Liver (tissue), 9 donors: Measurements from ENCODE around the gene ZNF488. TPM values are rescaled to one million over a fixed set of nuclear protein-coding genes. Genes with fewer than 3 reads are reported as not detected.
A peak's percentile ranks its signal among the peaks of the same experiment; 100 is the strongest.

Experiments
- DNase-seq: peaks from one replicate; pipeline ENCODE4 v3.0.0-alpha.2; 2017; ENCODE audit warnings: low spot score
- H3K27ac ChIP-seq, 2 donors: one replicate each; pipeline ENCODE4 v1.7.0; 2013; ENCODE audit warnings: inconsistent platforms in 2 of 2, low read length in 2 of 2, control low read depth in 1 of 2, low read depth in 1 of 2, mild to moderate bottlenecking in 1 of 2
- H3K27me3 ChIP-seq, 4 donors: one replicate each; pipeline versions ENCODE4 v1.6.1 to v1.7.0; 2013; ENCODE audit warnings: low read length in 3 of 4, inconsistent platforms in 1 of 4, mild to moderate bottlenecking in 1 of 4, moderate library complexity in 1 of 4; ENCODE audit not compliant: control insufficient read depth in 4 of 4, insufficient read depth in 4 of 4
- H3K36me3 ChIP-seq, 4 donors: one replicate each; pipeline versions ENCODE4 v1.6.1 to v1.7.0; 2013; ENCODE audit warnings: low read length in 3 of 4, mild to moderate bottlenecking in 3 of 4, low read depth in 1 of 4, moderate library complexity in 1 of 4; ENCODE audit not compliant: control insufficient read depth in 4 of 4, insufficient read depth in 3 of 4
- H3K4me1 ChIP-seq, 4 donors: one replicate each; pipeline versions ENCODE4 v1.6.1 to v1.7.0; 2013; ENCODE audit warnings: low read length in 3 of 4, mild to moderate bottlenecking in 3 of 4, moderate library complexity in 1 of 4; ENCODE audit not compliant: control insufficient read depth in 4 of 4, insufficient read depth in 4 of 4
- H3K4me3 ChIP-seq, 3 donors: one replicate each; pipeline versions ENCODE4 v1.6.1 to v1.7.0; 2013; ENCODE audit warnings: low read length in 3 of 3, control low read depth in 1 of 3, low read depth in 1 of 3, mild to moderate bottlenecking in 1 of 3
- H3K9ac ChIP-seq, 2 donors: one replicate each; pipeline ENCODE4 v1.7.0; 2013; ENCODE audit warnings: low read length in 2 of 2, mild to moderate bottlenecking in 2 of 2, moderate library complexity in 2 of 2, control low read depth in 1 of 2, low read depth in 1 of 2
- H3K9me3 ChIP-seq, 4 donors: one replicate each; pipeline versions ENCODE4 v1.6.1 to v1.7.0; 2013; ENCODE audit warnings: low read length in 3 of 4; ENCODE audit not compliant: control insufficient read depth in 4 of 4
- FOXA1 ChIP-seq: IDR thresholded peaks from 2 replicates; pipeline ENCODE4 v1.6.1; 2016; ENCODE audit warnings: antibody characterized with exemption
- HNF4G ChIP-seq: IDR thresholded peaks from 2 replicates; pipeline ENCODE4 v1.6.1; 2016; ENCODE audit warnings: antibody characterized with exemption
- JUND ChIP-seq, 2 donors: IDR thresholded peaks; 2 replicates each; pipeline ENCODE4 v1.6.1; 2016; ENCODE audit warnings: antibody characterized with exemption in 2 of 2
- MAX ChIP-seq: IDR thresholded peaks from 2 replicates; pipeline ENCODE4 v1.6.1; 2016; ENCODE audit warnings: antibody characterized with exemption
- RAD21 ChIP-seq, 2 donors: IDR thresholded peaks; 2 replicates each; pipeline ENCODE4 v1.6.1; 2016; ENCODE audit warnings: antibody characterized with exemption in 2 of 2, mild to moderate bottlenecking in 2 of 2
- TAF1 ChIP-seq: conservative IDR thresholded peaks from 2 replicates; pipeline ENCODE4 v1.6.1; 2016; ENCODE audit warnings: antibody characterized with exemption, mild to moderate bottlenecking
- WGBS: extraction: QIAGEN DNeasy Blood & Tissue Kit; methylation state at CpG from one replicate; pipeline ENCODE4 v1.1.7; 2013; 5-methylcytosine and 5-hydroxymethylcytosine counted together
- polyA plus RNA-seq, 2 donors: library from polyadenylated mRNA; stranded (reverse) in 1 of 2; unstranded in 1 of 2; fragments of 200-250 nt in 1 of 2; fragments of >200 nt in 1 of 2; fragmentation: Nextera tagmentation in 1 of 2; extraction: Ambion mirVana in 1 of 2; gene quantifications; one replicate each; pipeline versions ENCODE4 v1.2.1 to v1.2.3, GENCODE V29; 2013 to 2015
- total RNA-seq, 2 donors: library from RNA; depleted of rRNA; stranded (reverse); fragments of >200 nt; gene quantifications; one replicate each; pipeline ENCODE4 v1.2.3, GENCODE V29; 2014
- TF ChIP-seq, protein P1 (sequence below): IDR thresholded peaks from 2 replicates; pipeline ENCODE4 v1.6.1; 2016; ENCODE audit warnings: antibody characterized with exemption, mild to moderate bottlenecking
- TF ChIP-seq, protein P2 (sequence below): IDR thresholded peaks from 2 replicates; pipeline ENCODE4 v1.6.1; 2016; ENCODE audit warnings: antibody characterized with exemption
- TF ChIP-seq, protein P3 (sequence below): IDR thresholded peaks from 2 replicates; pipeline ENCODE4 v1.6.1; 2016; ENCODE audit warnings: antibody characterized with exemption
- donor health status: healthy.
- donor health status: healthy.
- donor health status: healthy.
- donor health status: healthy.
- donor health status: healthy.

Gene ZNF488
- total and polyA plus RNA-seq, 4 donors: 0.02 to 0.09 TPM; not detected in 2

DNA sequence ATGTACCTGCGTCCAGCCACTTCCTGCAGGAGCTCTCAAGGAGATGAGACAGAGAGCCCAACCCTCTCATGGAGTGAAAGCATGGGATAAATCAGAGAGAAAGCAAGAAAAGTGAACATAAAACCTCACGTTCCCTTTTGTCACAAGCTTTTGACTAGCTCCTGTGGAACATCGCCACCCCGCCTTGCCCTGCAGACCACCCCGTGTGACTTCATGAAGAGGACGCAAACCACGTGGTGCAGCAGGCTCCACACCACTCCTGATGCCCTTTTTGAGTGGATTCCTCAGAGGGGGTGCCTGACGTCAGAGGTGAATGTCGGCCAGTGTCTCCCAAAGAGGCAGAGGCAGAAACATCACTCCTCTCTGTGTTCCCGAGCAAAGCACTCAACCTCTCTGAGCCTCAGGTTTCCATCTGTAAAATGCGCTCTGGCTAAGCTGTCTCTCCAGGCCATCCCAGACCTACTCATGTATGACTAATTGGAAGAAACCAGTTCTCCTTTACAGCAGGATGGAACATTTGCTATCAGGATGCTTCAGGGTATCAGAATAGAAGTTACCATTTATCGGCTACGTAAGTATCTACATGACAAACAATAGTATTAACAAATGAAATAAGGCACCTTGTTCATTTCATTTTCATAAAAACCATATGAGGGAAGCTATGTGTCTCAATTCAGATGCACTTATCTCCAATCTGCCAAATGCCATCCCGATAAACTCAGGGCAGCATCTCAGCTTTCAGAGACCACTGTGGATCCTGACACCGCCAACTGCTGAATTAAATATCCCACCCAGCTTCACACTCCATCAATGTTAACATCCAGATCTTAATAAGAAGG lies 5.3 kb downstream of the ZNF488 start (continued):
- TF ChIP-seq, protein P1, sequence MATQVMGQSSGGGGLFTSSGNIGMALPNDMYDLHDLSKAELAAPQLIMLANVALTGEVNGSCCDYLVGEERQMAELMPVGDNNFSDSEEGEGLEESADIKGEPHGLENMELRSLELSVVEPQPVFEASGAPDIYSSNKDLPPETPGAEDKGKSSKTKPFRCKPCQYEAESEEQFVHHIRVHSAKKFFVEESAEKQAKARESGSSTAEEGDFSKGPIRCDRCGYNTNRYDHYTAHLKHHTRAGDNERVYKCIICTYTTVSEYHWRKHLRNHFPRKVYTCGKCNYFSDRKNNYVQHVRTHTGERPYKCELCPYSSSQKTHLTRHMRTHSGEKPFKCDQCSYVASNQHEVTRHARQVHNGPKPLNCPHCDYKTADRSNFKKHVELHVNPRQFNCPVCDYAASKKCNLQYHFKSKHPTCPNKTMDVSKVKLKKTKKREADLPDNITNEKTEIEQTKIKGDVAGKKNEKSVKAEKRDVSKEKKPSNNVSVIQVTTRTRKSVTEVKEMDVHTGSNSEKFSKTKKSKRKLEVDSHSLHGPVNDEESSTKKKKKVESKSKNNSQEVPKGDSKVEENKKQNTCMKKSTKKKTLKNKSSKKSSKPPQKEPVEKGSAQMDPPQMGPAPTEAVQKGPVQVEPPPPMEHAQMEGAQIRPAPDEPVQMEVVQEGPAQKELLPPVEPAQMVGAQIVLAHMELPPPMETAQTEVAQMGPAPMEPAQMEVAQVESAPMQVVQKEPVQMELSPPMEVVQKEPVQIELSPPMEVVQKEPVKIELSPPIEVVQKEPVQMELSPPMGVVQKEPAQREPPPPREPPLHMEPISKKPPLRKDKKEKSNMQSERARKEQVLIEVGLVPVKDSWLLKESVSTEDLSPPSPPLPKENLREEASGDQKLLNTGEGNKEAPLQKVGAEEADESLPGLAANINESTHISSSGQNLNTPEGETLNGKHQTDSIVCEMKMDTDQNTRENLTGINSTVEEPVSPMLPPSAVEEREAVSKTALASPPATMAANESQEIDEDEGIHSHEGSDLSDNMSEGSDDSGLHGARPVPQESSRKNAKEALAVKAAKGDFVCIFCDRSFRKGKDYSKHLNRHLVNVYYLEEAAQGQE: no peak

GRCh38 chr10:47378183-47378510 lies 5.9 kb downstream of the ZNF488 start:
- no peak for DNase-seq
- Histone ChIP-seq H3K4me1 (no peaks in the 10 kb centered on the region), H3K9ac (no peak overlapping the region), H3K27me3 (peaks cover 0 to 3% (median 0%) of the 10 kb centered on the region in 4 donors), H3K27ac (no peak overlapping the region), H3K9me3 (no peaks in the 10 kb centered on the region), H3K36me3 (no peaks in the 10 kb centered on the region), H3K4me3 (no peak overlapping the region)
- WGBS: 91% methylated on average over 4 of the region's 4 CpGs
- TF ChIP-seq RAD21 (IDR thresholded peaks at IDR 0.05) (no peak), FOXA1 (no peak), HNF4G (no peak)

DNA sequence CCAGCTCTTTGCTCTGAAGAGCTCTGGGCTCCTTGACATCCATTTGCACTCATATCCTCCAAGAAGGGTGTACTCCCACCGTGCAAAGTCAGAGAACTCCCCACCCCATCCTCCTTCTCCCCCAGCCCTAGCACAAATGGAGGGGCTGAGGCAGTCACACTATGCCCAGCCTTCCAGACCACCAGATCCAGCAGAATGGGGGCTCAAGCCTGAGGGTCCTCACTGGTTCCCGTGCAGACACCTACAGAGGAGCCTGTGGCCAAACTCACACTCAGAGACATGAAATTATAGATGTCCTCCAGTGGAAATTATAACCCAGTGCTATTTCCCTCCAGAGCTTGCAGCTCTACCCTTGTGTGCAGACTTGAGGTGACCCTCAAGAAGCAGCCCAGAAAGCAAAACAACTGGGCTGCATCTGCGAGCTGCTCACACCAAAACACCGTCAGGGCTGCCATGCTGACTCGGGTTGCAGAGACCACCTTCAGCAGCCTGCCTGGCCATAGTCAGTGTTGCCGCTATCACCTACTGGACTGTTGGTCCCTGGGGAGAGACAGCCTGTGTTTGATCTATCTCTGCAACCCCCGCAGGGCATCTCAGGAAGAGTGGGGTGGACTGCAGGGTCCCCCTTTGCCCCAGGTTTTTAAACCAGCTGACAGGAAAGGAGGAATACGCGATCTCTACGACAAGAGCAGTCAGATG lies 7.4 kb downstream of the ZNF488 start:
- TF ChIP-seq TAF1 (no peak), JUND (IDR thresholded peaks at IDR 0.05) (no peak), RAD21 (IDR thresholded peaks at IDR 0.05) (no peak), FOXA1 (no peak), MAX (no peak)
- TF ChIP-seq, protein P2, sequence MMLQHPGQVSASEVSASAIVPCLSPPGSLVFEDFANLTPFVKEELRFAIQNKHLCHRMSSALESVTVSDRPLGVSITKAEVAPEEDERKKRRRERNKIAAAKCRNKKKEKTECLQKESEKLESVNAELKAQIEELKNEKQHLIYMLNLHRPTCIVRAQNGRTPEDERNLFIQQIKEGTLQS: no peak
- TF ChIP-seq, protein P1: no peak
- TF ChIP-seq, protein P3, sequence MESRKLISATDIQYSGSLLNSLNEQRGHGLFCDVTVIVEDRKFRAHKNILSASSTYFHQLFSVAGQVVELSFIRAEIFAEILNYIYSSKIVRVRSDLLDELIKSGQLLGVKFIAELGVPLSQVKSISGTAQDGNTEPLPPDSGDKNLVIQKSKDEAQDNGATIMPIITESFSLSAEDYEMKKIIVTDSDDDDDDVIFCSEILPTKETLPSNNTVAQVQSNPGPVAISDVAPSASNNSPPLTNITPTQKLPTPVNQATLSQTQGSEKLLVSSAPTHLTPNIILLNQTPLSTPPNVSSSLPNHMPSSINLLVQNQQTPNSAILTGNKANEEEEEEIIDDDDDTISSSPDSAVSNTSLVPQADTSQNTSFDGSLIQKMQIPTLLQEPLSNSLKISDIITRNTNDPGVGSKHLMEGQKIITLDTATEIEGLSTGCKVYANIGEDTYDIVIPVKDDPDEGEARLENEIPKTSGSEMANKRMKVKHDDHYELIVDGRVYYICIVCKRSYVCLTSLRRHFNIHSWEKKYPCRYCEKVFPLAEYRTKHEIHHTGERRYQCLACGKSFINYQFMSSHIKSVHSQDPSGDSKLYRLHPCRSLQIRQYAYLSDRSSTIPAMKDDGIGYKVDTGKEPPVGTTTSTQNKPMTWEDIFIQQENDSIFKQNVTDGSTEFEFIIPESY: no peak
- H3K9ac ChIP-seq: no peak overlapping the region

More for the DNA sequence above, 7.4 kb downstream of the ZNF488 start:
- peak; percentile 22 for DNase-seq
- Histone ChIP-seq H3K27me3 (peaks cover 0 to 3% (median 0%) of the 10 kb centered on the region in 4 donors), H3K36me3 (no peaks in the 10 kb centered on the region), H3K27ac (no peak overlapping the region), H3K9me3 (no peaks in the 10 kb centered on the region), H3K4me3 (no peak overlapping the region), H3K4me1 (no peaks in the 10 kb centered on the region)
- 80% methylated on average over 10 of the region's 10 CpGs for WGBS
